MM.1S (cell line): Measurements from ENCODE around the gene EIF5.

Experiments used
- CTCF ChIP-seq: fragments of 300-600 bp; sonication (generic); IDR thresholded peaks from 2 replicates; pipeline ENCODE4 v1.5.1; 2016; ENCODE audit warnings: antibody characterized with exemption, low read length, mixed read lengths
- EZH2 ChIP-seq: fragments of 300-600 bp; sonication (generic); optimal IDR thresholded peaks from 2 replicates; pipeline ENCODE3; 2017; ENCODE audit warnings: low read depth, mild to moderate bottlenecking, antibody characterized with exemption, low read length, mixed read lengths
- EZH2phosphoT487 ChIP-seq: fragments of 300-600 bp; sonication (generic); IDR thresholded peaks from 2 replicates; pipeline ENCODE4 v1.6.1; 2018; ENCODE audit warnings: antibody characterized with exemption, low read length

- TF ChIP-seq CTCF (no peak), EZH2 (no peak), EZH2phosphoT487 (no peak)
Measured at GRCh38 chr14:103377522-103378037, 43.5 kb downstream of the EIF5 start.
